ENCODE measurements around the gene NTRK2.

- no peak for TF ChIP-seq CTCF (IDR thresholded peaks at IDR 0.05 in 4 of 5, conservative IDR thresholded peaks at IDR 0.05 in 1 of 5)
- TF ChIP-seq POLR2A (IDR thresholded peaks at IDR 0.05): no peak
Measured at GRCh38 chr9:84974258-84974657, 304.7 kb downstream of the NTRK2 start.
